NCI-H2196 treated with DMSO at 0.1 percent for 48 hours (cell line): ENCODE data around the gene GALNT2.

Source experiments
- DNase-seq: peaks from one replicate; lab custom pipeline; 2025; ENCODE audit not compliant: unreplicated experiment; lab: John Stamatoyannopoulos, UW

GALNT2 gene

DNA sequence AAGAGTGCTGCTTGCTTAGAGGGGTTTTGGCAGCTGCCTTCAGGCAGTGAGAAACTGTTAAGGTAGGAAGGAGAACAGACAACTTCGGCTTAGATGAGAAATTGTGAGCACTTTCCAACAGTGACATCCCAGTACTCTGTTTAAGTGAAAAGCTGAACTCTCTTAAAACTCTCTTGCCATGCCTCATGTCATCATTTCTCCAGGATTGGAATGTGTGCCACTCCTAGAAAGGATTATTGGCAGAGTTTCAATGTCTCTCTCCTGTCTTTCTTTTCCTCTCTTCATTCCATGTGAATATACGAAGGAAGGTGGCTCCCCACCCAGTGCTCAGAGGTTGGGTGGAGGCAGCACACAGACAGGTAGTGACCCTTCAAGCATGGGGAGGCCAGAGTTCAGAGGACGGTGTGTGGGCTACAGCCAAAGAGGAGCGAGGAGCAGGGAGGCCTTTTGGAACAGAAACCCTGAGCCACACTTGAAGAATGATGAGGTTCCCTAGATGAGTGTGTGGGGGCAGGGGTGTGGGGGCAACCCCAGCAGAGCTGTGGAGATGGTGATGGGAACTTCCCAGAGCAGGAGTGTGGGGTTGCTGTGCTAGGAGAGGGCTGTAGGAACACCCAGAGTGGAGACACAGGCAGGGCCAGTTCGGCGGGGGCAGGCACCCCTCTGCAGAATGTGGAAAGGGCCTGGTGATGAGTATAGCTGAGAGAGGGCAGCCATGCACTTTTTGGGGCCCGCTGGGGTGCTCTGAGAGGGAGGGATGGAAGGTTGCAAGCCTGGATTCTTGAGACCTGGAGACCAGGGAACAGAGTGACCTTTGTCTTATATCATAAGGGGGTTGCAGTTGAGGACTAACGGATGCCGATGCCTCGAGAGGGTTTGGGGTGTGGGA is 58.8 kb downstream of the GALNT2 start:
- no peak for DNase-seq

DNA sequence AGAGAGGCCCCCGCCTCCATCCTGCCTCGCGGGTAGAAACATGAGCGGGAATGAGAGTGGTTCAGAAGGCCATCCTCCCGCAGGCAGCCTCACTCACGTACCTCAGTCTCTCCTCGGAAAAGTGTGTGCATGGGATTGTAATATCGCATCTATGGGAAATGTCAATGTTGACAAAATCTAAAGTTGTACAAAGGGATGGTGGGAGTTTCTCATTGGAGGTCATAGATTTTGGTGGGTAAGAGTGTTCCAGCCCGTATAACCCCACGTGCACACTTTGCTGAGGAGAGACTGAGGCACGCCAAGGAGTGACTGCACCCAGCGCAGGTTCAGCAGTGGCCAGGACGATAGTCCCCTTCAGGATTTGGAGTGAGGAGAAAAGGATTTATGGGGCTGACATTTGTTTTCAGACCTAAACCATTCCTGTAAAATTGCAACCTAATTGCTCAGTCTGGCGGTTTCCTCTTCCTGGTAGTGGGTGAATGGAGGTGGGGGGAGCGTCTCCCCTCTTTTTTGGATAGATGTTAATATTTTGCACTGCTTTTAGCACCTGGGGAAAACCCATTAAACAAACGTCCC is 59.6 kb downstream of the GALNT2 start:
- no peak for DNase-seq

DNA sequence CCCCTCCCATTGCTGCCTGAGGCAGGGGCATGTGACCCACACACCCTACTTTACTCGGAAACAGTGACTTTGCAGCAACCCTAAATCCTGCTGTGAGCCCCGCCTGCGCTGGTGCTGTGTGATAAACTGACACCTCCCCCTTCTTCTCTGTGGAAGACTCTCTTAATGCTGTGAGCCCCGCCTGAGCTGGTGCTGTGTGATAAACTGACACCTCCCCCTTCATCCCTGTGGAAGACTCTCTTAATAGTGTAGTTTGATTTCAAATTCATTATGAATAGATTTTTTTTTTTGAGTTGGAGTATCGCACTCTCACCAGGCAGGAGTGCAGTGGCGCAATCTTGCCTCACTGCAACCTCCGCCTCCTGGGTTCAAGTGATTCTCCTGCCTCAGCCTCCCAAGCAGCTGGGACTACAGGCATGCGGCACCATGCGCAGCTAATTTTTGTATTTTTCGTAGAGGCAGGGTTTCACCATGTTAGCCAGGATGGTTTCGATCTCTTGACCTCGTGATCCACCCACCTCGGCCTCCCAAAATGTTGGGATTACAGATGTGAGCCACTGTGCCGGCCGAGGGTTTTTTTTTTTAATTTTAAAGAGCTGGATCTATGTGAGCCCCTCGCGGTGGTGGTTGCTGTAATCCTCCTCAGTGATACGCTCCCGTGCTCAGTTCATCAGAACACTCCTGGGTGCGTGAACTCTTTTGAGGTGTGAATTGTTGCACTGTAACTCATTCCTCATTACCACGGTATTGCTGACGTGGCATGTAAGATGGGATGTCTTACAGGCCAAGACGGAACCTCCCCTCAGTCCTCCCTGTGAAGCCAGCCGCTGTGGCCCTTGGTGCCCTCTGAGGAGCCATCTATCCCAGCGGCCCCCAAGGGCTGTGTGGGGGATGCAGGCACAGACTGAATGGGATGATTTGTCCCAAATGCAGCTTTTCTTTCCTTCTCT is 60.3 kb downstream of the GALNT2 start:
- DNase-seq, result no peak

DNA sequence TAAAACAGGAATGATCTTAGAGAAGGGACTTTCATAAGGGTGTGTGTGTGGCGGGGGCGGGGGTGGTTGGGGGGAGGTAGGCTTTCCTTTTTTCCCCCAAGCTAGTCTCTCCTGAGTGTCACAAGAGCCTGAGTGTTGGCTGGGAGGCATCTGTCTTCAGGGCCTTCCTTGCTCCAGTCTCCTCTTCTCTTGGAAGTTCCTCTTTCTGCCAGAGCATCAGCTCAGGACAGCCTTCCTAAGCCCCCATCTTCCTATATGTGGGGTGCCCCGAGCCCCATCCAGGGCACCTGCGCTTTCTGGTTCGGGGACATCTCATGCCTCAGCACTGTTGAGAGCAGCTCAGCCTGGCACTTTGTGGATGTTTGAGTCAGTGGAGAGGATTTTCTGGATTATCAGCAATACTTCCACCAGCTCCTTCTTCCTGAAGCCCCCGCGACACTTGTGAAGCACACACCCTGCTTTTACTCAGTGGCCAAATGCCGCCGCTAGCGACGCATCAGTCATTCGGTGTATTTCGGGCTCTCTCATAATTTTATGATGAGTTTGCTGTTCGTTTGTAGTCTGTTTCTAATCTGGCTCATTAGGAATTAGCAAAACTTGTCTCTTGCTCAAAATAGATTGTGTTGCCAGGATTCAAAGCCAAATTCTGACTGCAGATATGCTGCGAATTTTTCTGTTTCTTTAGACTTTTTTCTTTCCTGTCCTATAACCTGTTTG is 61.7 kb downstream of the GALNT2 start:
- no peak for DNase-seq

DNA sequence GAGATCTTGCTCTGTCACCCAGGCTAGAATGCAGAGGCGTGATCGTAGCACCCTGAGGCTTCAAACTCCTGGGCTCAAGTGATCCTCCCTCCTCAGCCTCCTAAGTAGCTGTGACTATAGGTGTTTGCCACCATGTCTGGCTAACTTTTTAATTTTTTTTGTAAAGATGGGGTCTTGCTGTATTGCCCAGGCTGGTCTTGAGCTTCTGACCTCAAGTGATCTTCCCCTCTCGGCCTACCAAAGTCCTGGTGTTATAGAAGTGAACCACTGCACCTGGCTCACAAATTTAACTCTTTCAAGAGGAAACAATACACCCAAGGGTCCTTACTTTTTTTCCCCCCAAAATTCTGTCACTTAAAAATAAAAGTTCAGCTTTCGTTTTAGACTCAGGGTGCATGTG is 62.3 kb downstream of the GALNT2 start:
- DNase-seq, result no peak

DNA sequence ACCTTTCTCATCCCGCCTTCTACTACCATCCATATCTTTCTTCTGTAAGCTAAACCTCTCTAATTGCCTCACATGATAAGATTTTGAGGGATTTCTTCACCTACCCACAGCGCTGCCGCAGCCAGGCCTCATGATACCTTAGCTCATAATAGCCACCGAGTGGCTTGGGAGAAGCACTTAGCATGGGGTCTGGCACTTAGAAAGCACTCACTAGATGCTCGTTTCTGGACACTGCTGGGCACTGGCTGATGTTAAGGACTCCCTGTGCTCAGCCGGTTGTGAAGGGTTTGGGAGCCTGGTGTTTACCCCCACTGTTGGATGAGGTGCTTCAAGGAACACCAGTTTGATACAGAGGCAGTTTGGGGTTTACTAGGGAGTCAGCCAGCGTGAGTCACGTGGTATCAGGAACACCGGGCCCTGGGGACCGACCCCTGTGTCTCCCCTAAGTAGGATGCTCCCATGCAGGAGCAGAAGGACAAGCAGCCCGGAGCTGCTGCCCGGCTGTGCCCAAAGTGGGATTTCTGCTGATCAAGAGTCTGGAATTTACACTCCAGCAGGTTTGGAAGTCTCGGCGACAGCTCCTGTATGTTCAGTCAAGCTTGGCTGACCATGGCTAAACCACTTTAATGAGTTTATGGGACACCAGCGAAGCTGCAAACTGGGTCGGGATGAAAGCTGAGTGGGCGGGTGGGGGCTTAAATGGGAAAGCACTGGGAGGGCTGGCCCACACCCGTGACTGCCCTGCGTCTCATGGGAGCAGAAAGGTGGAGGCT is 63.3 kb downstream of the GALNT2 start:
- no peak for DNase-seq

DNA sequence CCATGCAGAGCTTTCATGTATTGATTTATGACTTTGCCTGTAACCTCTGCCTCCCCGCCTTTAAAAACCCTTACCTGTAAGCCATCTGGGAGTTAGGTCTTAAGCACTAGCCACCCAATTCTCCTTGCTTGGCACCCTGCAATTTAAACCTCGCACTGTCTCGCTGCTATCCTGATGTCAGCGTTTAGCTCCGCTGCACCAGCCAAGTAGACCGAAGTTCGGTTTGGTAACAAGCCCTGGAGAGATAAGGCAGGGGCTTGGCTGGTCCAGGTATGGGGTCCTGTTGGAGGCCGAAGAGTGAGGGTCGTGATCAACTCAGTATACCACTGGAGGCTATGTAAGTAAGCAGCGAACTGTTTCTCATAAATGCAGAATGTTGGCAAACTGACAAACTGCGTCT is 64.4 kb downstream of the GALNT2 start:
- no peak for DNase-seq

DNA sequence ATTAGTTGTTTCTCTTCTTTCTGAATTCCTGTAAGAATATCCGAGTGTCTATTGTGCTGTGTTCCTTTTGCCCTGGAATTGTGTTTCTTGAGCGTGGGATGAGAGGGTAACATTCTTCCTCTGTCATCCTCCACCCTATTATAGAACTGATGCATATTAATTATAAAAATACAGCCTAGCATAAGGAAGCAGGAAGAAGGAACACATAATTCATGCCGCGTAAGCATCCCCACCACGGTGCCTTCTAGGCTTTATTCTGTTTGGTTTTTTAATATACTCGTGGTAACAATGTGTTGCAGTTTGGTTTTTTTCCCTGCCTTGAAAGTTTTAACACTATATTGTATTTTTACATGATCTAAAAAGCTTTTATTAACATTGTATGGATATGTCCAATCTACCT is 65.7 kb downstream of the GALNT2 start:
- no peak for DNase-seq

DNA sequence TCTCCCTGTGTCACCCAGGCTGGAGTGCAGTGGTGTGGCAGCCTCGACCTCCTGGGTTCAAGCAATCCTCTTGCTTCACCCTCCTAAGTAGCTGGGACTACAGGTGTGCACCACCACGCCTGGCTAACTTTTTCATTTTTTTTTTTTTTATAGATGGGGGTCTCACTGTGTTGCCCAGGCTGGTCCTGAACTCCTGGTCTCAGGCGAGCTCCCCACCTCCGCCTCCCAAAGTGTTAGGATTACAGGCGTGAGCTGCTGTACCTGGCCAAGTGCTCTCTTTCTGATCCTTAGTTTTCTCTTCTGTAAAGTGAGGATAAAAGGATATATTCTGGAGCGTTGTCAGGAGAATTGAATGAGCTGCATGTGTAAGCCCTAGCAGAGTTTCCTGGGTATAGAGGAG is 68.7 kb downstream of the GALNT2 start:
- DNase-seq, result no peak

DNA sequence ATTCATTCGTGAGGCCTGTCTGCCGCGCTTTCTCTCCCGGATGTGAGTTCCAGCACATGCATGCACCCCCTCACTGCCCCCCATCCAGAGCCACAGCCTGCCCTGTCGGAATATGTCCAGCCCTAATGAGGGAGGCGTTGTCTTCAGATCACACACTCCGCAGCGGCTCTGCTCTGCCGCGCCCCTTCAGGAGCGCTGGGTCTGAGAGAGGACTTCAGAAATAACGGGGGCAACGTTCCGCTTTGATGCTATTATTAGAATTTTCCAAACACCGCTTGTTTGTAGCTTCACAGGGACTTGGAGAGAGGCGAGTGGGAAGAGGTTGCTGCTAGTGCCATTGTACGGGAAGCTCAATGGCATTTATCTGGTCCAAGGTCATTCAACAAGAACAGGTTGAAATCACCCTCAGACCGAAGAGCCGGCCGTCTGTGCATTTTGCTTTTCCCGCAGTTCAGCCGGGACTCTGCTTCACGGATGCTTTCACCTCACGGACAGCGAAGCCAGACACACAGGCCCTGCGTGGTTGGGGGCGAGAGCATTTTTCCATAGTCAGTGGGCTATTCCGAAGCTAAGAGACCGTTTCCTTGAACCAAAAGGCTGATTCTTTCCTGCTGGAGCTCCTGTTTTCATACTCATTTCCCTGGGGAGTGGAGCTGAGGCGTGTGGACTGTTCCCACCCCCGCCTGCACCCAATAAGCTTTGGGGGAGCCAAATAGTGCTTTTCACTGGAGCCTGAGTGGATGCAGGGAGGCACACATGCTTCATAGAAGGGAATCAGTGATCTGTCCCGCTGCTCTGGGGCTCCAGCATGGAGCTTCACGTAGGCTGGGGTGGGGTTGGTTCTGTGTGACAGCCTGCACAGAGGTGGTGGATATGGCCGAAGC is 69.7 kb downstream of the GALNT2 start:
- no peak for DNase-seq

DNA sequence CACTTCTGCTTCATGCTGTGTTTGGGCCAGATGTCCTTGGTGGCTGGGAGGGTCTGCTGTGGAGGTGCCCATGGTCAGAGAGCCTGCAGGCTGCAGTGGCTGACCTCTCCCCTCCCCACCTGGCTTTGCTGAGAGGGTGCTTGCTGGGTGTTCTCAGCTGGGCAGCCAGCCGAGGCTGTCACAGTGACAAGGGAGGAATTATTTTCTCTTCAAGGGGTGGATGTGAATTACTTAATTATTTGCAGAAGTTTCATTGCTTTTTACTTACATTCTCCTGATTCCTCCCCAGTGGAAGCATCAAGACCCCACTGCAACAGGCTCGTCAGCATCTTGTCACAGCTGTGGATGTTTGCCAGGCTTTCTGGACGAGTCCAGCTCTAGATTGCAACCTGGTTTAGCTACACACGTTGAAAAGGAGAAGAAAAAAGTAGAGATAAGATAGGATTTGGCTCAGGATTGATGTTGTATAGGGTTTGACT is 70.3 kb downstream of the GALNT2 start:
- no peak for DNase-seq

DNA sequence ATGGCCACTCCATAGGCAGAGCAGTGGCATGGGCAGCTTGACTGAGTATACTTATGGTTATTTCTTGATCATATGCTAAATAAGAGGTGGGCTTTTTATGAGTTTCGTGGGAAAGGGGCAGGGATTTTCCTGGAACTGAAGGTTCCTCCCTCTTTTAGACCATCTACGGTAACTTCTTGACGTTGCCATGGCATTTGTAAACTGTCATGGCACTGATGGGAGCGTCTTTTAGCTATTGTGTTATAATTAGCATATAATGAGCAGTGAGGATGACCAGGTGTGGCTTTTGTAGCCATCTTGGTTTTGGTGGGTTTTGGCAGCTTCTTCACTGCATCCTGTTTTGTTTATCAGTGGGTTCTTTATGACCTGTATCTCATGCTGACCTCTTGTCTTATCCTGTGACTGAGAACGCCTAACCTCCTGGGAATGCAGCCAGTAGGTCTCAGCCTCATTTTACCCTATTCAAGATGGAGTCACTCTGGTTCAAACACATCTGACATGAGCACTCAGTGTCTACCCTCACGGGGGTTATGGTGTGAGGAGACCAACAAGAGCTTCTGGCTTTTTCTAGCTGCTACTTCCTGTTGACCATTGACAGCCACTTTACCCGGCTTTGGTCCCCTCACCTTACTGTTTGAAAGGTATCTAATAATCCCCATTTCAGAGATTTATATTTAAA is 71.7 kb downstream of the GALNT2 start:
- no peak for DNase-seq

DNA sequence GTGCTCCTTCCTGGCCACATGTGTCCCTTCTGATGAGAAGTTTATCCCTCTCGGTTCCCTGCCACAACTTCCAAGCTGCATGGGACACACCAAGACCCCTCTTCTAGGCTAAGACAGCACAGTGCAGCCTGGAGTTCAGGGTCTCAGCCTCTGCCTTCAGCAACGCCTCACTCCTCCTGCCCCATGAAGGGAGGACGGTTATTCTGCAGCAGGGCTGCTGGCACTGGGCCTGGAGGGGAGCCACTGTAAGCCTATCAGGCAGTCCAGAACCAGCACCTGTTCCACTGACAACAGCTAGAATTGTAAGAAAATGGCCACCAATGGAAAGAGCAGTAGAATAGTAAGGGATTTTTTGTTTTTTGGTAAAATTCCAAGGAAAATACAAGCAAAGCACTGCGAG is 72.3 kb downstream of the GALNT2 start:
- no peak for DNase-seq

DNA sequence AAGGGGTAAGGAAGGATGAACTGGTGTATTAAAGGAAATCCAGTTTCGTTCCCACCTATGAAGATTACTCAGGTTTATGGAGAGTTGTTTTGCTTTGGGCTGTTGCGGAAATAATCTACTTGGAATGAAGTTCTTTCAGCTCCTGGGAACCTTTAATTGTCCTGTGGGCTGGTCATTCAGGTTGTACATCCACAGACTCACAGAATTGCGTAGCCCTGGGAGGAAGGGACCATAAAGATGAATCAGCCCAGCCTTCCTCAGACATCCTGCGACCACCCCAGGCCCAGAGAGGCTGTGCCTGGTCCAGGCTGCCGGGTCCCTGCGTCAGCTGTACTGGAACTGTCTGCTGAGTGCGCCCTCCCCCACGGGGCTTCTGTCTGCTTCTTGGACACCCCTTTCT is 72.7 kb downstream of the GALNT2 start:
- DNase-seq, result no peak

DNA sequence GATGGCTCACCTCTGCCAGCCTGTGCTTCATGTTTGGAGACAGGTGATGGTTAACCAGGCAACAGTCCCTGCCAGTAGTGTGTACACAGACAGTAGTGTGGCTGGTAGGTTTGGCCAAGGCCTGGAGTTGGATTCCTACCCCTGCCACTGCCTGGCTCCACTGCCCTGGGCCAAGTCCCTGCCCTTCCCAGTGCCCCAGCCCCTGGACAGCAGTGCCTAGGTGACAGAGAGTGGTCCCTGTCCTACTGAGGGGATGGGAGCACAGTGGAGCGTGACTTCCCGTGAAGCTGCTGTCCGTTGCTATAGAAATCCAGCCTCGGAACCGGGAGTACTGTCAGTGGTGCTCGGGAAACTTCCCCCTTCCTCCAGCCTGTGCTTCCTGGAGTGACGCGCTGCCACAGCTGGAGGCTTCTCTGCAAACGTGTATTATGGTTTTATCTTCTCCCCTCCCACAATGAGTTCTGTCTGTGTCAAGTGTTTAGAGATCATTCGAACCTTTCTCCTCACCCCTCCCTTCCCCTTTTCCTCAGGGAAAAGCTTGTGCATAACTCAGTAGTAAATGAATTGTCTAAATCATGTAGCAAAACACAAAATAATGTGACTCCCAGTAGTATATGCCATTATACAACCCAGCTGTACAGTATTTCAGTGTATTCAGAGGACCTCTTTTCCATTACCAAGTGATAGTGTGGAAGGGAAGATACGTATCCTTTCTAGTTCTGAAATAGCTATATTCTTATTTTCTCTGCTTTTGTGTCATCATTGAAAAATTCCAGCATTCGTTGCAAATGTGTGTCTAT is 73.4 kb downstream of the GALNT2 start:
- DNase-seq, result no peak

DNA sequence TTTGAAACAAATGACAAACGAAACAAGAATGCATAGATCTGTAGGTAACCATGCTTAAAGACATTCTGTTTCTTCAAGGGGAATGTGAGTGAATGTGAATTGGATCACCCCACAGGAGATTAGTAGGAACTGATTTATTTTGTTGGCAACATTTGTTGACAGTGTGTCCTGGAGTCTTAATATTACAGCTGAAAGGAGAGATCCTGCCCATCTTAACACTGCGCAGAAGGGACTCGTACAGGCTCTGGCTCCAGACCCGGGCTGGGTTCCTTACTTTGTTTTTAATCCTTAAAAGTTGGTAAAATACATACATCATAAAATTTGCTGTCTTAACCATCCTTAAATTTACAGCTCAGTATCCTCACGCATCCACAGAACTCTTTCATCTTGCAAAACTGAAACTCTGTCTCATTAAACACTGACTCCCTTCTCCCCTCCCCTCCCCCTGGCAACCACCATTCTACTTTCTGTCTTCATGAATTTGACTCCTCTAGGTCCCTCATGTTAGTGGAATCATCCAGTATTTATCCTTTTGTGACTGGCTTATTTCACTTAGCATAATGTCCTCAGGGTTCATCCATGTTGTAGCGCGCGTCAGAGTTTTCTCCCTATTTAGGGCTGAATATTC is 74.1 kb downstream of the GALNT2 start:
- no peak for DNase-seq
